GM11168 (cell line): ENCODE results near the gene SLC26A8.
"Not testable (repeated sequence)": the region's sequence is repeated elsewhere in the genome, so short reads cannot be mapped to it uniquely, and the experiment has no call there.

ENCODE experiments used
- in situ Hi-C: fragments of 300-500 bp; cut with MboI; formaldehyde crosslinking; loops from one replicate; pipeline ENCODE4 v1.12.0; 2022; ENCODE audit warnings: low sequenced_read_pairs; ENCODE audit not compliant: unreplicated experiment

The SLC26A8 gene

GRCh38 chr6:36019167-36019566, 5.3 kb downstream of the SLC26A8 start:
- in situ Hi-C loops: no loop called here

GRCh38 chr6:36018339-36018738, 6.1 kb downstream of the SLC26A8 start:
- in situ Hi-C loops: no loop called here

DNA sequence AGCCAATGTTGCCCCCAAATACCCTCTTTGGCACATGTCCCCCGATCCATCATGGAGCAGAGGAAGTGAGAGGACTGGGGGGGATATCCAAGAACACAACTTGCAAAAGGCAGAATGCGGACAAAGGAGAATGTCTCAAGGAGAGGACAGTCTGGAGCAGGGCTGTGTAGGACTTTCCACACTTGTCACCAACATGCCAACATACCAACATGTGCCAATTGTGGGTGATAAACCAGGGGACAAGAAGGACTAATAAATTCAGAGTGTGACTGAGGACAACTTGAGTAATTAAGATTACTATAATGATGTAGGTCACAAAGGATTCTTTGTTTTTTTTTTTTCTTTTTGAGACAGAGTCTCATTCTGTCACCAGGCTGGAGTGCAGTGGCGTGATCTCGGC, 8.8 kb downstream of the SLC26A8 start:
- in situ Hi-C loops: no loop called here

DNA sequence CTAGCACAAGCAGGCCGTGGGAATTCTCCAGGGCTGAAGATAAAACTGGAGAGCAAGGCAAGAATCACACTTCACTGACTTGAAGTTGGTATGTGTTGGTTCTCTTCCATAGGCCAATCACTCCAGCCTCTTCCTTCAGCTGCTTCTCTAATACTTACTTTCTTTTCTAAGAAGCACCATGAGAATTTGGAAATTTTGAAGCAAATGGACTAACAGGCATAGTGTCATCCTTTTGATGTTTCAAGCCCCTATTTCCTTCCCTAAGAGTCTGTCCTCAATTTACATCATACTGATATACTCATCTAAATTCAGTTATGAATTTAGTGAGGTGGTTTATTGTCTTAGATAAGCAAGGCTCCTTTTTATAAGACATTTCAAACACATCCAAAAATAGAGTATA, 24.0 kb downstream of the SLC26A8 start:
- in situ Hi-C loops: no loop called here

GRCh38 chr6:35993150-35993549, 31.3 kb downstream of the SLC26A8 start:
- in situ Hi-C loops: no loop called here

DNA sequence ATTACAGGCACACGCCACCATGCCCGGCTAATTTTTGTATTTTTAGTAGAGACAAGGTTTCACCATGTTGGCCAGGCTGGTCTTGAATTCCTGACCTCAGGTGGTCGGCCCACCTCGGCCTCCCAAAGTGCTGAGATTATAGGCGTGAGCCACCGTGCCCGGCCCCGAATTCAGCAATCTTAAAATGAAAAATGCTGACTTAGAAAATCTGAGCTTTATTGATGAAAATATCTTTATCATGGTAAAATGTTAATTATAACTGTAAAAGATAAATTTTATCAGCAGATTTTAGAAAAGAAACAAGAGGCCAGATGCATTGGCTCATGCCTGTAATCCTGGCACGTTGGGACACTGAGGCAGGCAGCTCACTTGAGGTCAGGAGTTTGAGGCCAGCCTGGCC, 36.4 kb downstream of the SLC26A8 start:
- in situ Hi-C loops: not testable (repeated sequence)

- in situ Hi-C loops: no loop called here
Measured at GRCh38 chr6:35984701-35985100, 39.7 kb downstream of the SLC26A8 start.

GRCh38 chr6:35980991-35981645, 43.3 kb downstream of the SLC26A8 start:
- in situ Hi-C loops: no loop called here

DNA sequence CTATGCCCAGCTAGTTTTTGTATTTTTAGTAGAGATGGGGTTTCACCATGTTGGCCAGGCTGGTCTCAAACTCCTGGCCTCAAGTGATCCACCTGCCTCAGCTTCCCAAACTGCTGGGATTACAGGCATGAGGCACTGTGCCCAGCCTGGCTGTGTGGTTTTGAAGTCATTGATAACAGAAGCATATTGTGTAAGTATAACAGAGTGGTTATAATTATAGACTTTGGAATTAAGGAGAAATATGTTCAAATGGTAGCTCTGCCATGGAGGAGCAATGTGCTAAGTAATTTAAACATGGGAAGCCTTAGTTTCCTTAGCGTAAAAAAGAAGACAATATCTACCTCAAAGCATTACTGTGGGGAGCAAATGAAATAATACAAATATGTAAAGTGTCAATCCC, 44.3 kb downstream of the SLC26A8 start:
- in situ Hi-C loops: not testable (repeated sequence)

DNA sequence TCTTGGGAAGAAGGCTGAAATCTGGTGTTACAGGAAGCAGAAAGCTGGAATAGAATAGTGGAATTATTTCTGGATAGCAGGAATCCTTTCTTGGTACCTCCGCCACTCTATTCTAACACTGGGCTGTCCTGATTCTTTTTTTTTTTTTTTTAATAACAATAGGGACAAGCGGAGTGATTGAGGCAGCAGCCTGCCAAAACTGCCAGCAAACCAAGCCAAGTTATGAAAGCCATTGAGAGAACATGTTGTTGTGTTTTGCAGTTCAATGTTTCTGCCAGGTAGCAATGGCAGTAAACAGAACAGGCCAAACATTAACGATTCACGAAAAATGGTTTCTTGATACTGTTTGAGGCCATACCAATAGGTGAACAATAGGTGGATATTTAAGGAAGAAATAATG, 47.1 kb downstream of the SLC26A8 start:
- in situ Hi-C loops: no loop called here

- in situ Hi-C loops: no loop called here
Measured at GRCh38 chr6:35973670-35974222, 50.7 kb downstream of the SLC26A8 start.

GRCh38 chr6:35972471-35973367, 51.7 kb downstream of the SLC26A8 start:
- in situ Hi-C loops: no loop called here

DNA sequence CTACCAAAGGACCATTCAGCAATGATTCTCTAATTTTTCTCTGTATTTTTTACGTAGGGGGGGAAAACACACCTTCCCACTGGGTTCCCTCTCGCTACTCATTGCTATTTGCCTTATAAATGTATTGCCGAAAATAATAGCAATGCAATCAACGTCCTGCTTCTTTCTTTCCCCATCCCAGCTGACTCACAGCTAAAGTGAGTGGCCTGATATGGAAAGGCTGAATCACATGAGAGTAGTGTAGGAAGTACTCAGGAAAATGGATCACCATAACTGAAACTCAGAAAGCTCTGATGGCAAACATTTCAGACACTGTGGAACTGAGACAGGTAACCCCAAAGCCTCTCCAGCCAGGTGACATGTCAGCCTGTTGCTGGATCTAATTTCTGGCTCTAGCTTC, 54.3 kb downstream of the SLC26A8 start:
- in situ Hi-C loops: no loop called here

DNA sequence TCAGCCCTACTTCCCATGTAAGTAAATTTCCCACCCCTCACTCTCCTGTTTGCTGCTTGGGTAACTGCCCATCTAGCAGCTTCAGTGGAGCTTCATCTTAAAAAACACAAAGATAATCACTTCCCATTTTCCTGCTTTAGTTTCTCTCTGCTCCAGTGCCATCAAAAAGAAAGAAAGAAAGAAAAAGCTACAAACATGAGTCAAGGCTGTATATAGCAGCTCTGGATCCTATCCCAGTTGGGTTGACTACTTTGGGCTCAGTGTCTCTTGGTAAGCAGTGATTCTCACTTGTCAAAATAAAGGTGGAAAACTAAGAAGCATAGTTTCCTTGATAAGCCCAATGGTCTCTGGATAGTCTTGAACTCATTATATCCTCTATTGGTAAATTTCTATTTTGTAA, 54.8 kb downstream of the SLC26A8 start:
- in situ Hi-C loops: no loop called here

GRCh38 chr6:35968821-35969220, 55.6 kb downstream of the SLC26A8 start:
- in situ Hi-C loops: no loop called here

GRCh38 chr6:35967076-35967774, 57.2 kb downstream of the SLC26A8 start:
- in situ Hi-C loops: no loop called here

GRCh38 chr6:35962779-35963560, 61.5 kb downstream of the SLC26A8 start:
- in situ Hi-C loops: no loop called here

DNA sequence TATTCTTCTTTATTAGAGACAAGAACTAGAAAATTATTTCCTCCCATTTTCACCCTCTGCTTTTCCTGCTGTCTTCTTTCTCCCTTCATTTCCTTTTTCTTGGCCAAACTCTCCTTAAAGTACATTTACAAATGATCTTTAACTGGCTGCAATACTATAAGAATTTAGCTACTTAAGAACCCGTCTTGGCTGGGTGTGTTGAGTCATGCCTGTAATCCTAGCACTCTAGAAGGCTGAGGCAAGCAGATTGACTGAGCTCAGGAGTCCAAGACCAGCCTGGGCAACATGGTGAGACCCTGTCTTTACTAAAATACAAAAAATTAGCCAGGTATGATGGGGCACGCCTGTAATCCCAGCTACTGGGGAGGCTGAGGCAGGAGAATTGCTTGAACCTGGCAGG, 64.3 kb downstream of the SLC26A8 start:
- in situ Hi-C loops: no loop called here

DNA sequence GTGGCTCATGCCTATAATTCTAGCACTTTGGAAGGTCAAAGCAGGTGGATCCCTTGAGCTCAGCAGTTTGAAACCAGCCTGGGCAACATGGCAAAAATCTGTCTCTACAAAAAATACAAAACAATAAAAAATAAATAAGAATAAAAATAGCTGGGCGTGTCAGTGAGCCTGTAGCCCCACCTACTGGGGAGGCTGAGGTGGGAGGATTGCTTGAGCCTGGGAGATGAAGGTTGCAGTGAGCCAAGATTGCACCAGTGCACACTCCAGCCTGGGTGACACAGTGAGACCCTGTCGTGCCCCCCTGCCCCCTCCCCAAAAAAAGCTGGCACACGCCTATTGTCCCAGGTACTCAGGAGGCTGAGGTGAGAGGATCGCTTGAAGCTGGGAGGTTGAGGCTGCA, 68.5 kb downstream of the SLC26A8 start:
- in situ Hi-C loops: no loop called here

DNA sequence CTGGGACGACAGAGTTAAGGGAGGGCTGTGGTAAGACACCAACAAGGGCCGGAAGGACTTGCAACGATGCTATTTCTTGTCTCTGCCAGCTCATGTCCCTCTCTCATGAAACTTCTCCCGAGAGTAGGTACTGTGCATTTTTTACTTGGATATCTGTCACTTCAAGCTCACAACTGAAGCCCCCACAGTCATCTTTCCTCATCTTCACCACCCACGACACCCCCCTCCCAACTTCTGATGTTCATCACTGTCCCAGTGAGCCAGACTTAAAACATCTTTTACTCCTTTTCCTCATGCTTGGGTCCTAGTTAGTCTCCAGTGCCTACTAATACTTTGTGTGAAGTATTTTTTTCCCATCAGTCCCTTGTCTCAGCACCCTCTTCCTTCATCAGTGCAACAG, 68.9 kb downstream of the SLC26A8 start:
- in situ Hi-C loops: no loop called here
